ENCODE results near the gene TIMM44. TPM values are rescaled to one million over a fixed set of nuclear protein-coding genes. Genes with fewer than 3 reads are reported as not detected.

The TIMM44 gene
- total and polyA plus RNA-seq, 2 donors from 2014 or later: 46.7 to 57.8 TPM

- no peak for FAIRE-seq
- peak; percentile 51 for TF ChIP-seq CTCF (IDR thresholded peaks at IDR 0.05; ENCODE audit: borderline replicate concordance, extremely low read depth, insufficient read depth)
- Histone ChIP-seq H3K27ac (ENCODE audit: low read depth in 2 of 2, low read length in 2 of 2) (no peak overlapping the region), H3K27me3 (ENCODE audit: control insufficient read depth, insufficient read depth, low read length) (peaks cover 15% of the 10 kb centered on the region), H3K9ac (ENCODE audit: low read length in 3 of 3) (no peak overlapping the region), H3K4me3 (ENCODE audit: low read length in 3 of 3) (peak overlapping the region in 1 of 3 donors; percentile 25), H3K4me1 (ENCODE audit: control insufficient read depth in 2 of 3, insufficient read depth in 2 of 3, low read depth in 1 of 3, low read length in 3 of 3) (peaks cover 0 to 29% (median 6%) of the 10 kb centered on the region in 3 donors), H3K36me3 (ENCODE audit: control insufficient read depth in 2 of 3, insufficient read depth in 3 of 3, low read length in 3 of 3) (peaks cover 0 to 7% (median 0%) of the 10 kb centered on the region in 3 donors), H3K9me3 (ENCODE audit: control insufficient read depth in 2 of 3, insufficient read depth in 1 of 3, low read length in 3 of 3) (no peaks in the 10 kb centered on the region)
- DNase-seq: peak; percentile 63 to 83 (median 76)
- intact Hi-C loops (cut with DNase I): no loop called here
Measured at GRCh38 chr19:7917267-7918061, 26.0 kb downstream of the TIMM44 start.

GRCh38 chr19:7916955-7917266 lies 26.6 kb downstream of the TIMM44 start:
- Histone ChIP-seq H3K27ac (ENCODE audit: low read depth in 2 of 2, low read length in 2 of 2) (no peak overlapping the region), H3K9me3 (ENCODE audit: control insufficient read depth in 2 of 3, insufficient read depth in 1 of 3, low read length in 3 of 3) (no peaks in the 10 kb centered on the region), H3K36me3 (ENCODE audit: control insufficient read depth in 2 of 3, insufficient read depth in 3 of 3, low read length in 3 of 3) (peaks cover 0 to 6% (median 0%) of the 10 kb centered on the region in 3 donors), H3K4me3 (ENCODE audit: low read length in 3 of 3) (peak overlapping the region in 1 of 3 donors; percentile 25), H3K4me1 (ENCODE audit: control insufficient read depth in 2 of 3, insufficient read depth in 2 of 3, low read depth in 1 of 3, low read length in 3 of 3) (peaks cover 0 to 29% (median 6%) of the 10 kb centered on the region in 3 donors), H3K27me3 (ENCODE audit: control insufficient read depth, insufficient read depth, low read length) (peaks cover 15% of the 10 kb centered on the region), H3K9ac (ENCODE audit: low read length in 3 of 3) (no peak overlapping the region)
- no peak for TF ChIP-seq CTCF (IDR thresholded peaks at IDR 0.05; ENCODE audit: borderline replicate concordance, extremely low read depth, insufficient read depth)
- intact Hi-C loops (cut with DNase I): no loop called here
- DNase-seq: peak in 1 of 5 donors; percentile 73
- FAIRE-seq: no peak

DNA sequence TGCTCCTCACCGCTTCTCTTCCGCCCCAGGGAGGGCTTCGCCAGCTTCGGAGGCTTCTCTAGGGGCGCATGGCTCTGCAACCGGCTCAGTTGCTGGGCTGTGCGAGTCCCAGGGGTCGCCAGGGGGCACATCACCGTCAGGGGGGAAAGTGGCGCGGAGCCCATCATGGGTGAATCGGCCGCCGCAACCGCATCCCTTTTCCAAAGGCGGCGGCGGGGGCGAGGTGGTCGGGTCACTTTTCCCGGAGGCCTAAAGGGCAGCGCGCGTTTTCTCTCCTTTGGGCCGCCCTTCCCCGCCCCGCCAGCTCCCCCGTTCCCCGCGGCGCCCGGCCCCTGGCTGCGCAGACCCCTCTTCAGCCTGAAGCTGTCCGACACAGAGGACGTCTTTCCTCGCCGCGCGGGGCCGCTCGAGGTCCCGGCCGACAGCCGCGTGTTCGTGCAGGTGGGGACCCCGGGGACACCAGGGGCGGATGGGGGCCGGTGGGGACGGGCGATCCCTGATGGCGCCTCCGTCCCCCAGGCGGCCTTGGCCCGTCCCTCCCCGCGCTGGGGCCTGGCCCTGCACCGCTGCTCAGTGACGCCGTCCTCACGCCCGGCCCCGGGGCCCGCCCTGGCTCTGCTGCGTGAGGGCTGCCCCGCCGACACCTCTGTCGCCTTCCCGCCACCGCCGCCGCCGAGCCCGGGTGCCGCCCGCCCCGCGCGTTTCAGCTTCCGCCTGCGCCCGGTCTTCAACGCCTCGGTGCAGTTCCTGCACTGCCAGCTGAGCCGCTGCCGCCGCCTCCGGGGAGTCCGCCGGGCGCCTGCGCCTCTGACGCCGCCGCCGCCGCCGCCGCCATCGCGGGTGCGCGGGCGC lies 27.1 kb downstream of the TIMM44 start:
- Histone ChIP-seq H3K9ac (ENCODE audit: low read length in 3 of 3) (no peak overlapping the region), H3K9me3 (ENCODE audit: control insufficient read depth in 2 of 3, insufficient read depth in 1 of 3, low read length in 3 of 3) (no peaks in the 10 kb centered on the region), H3K36me3 (ENCODE audit: control insufficient read depth in 2 of 3, insufficient read depth in 3 of 3, low read length in 3 of 3) (peaks cover 0 to 4% (median 2%) of the 10 kb centered on the region in 3 donors), H3K27ac (ENCODE audit: low read depth in 2 of 2, low read length in 2 of 2) (no peak overlapping the region), H3K27me3 (ENCODE audit: control insufficient read depth, insufficient read depth, low read length) (peaks cover 15% of the 10 kb centered on the region), H3K4me1 (ENCODE audit: control insufficient read depth in 2 of 3, insufficient read depth in 2 of 3, low read depth in 1 of 3, low read length in 3 of 3) (peaks cover 0 to 23% (median 4%) of the 10 kb centered on the region in 3 donors), H3K4me3 (ENCODE audit: low read length in 3 of 3) (no peak overlapping the region)
- FAIRE-seq: no peak
- no peak for TF ChIP-seq CTCF (IDR thresholded peaks at IDR 0.05; ENCODE audit: borderline replicate concordance, extremely low read depth, insufficient read depth)
- intact Hi-C loops (cut with DNase I): no loop called here
- peak in 3 of 5 donors; percentile 26 to 82 (median 70) for DNase-seq

All from kidney (tissue), 14 donors.